Measurements from ENCODE around the gene IL20RA. TPM values are rescaled to one million over a fixed set of nuclear protein-coding genes. Genes with fewer than 3 reads are reported as not detected.

Gene IL20RA
- total and polyA plus RNA-seq, 2 of the 8 experiments (the other 6 are each of a cell fraction or from before 2014, with no cell fraction given), result 1.3 to 1.7 TPM

DNA sequence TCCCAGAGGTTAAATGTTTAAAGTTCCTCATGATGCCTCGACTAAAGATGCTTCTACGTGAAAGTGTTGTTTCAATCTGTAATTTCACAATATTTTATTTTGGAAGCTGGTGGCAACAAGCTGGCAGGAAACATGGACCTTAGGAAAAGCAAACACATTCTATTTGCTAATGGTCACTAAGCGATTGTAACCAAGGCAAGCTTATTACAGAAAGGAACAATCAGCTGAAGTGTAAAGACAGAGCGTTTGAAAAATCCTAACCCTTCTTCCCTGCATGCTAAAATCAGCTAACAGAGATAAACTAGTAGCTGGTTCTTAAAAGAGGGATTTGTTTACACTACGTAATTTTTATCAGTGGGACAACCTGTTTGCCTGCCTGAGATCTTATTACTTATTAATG lies 50.0 kb downstream of the IL20RA start:
- Histone ChIP-seq H2BK5ac (ENCODE audit: low read depth, low read length) (no peak overlapping the region), H2BK20ac (ENCODE audit: low read length) (no peak overlapping the region), H4K91ac (replicated peaks; ENCODE audit: insufficient read length, low read length) (no peak overlapping the region), H3K4me1 (replicated peaks in 1 of 4; ENCODE audit: control insufficient read depth in 3 of 4, insufficient read depth in 4 of 4, low read length in 3 of 4) (peaks cover 0 to 9% (median 3%) of the 10 kb centered on the region in 4 experiments; a peak in 4 of 7 replicates), H3K4me2 (ENCODE audit: insufficient read depth in 1 of 2, low read depth in 2 of 2, low read length in 2 of 2) (no peak overlapping the region), H3K56ac (replicated peaks; ENCODE audit: insufficient read length, low read depth, low read length) (no peak overlapping the region), H3K4me3 (ENCODE audit: extremely low read depth in 1 of 4, insufficient read depth in 2 of 4, low read depth in 3 of 4, low read length in 4 of 4) (no peak overlapping the region), H3K36me3 (ENCODE audit: control insufficient read depth in 2 of 4, insufficient read depth in 4 of 4, low read length in 3 of 4) (no peaks in the 10 kb centered on the region), H2BK12ac (ENCODE audit: low read depth, low read length) (no peak overlapping the region), H3K4ac (replicated peaks; ENCODE audit: insufficient read length, low read depth, low read length) (no peak overlapping the region), H4K8ac (ENCODE audit: extremely low read depth, insufficient read depth, low read length) (no peak overlapping the region), H3K14ac (ENCODE audit: insufficient read length) (no peak overlapping the region), H2BK15ac (ENCODE audit: low read length) (no peak overlapping the region), H4K5ac (ENCODE audit: insufficient read length, low read depth, low read length) (no peak overlapping the region), H3K27ac (ENCODE audit: low read depth, low read length) (no peak overlapping the region), H3K23me2 (ENCODE audit: low read depth, low read length) (peaks cover 2% of the 10 kb centered on the region; the same call in 1 of the 2 replicates), H4K20me1 (replicated peaks in 1 of 2; ENCODE audit: control insufficient read depth in 1 of 2, insufficient read depth in 2 of 2, low read length in 2 of 2) (no peaks in the 10 kb centered on the region), H2AK5ac (ENCODE audit: low read depth, low read length) (no peak overlapping the region), H3K9me3 (ENCODE audit: insufficient read depth in 2 of 2, low read depth in 1 of 2, low read length in 1 of 2) (no peaks in the 10 kb centered on the region), H3K18ac (ENCODE audit: extremely low read depth, low read length) (no peak overlapping the region), H3K79me2 (ENCODE audit: control insufficient read depth in 1 of 2, insufficient read depth in 2 of 2, low read length in 2 of 2) (no peaks in the 10 kb centered on the region), H3K79me1 (ENCODE audit: low read depth, low read length) (no peaks in the 10 kb centered on the region), H2BK120ac (replicated peaks; ENCODE audit: low read depth, low read length) (no peak overlapping the region), H3K27me3 (replicated peaks in 1 of 4; ENCODE audit: control insufficient read depth in 3 of 4, extremely low read depth in 1 of 4, insufficient read depth in 3 of 4, low read length in 3 of 4) (no peaks in the 10 kb centered on the region), H2AFZ (ENCODE audit: low read length) (no peak overlapping the region), H3K9ac (replicated peaks in 1 of 4; ENCODE audit: extremely low read depth in 1 of 4, low read depth in 3 of 4, low read length in 3 of 4) (no peak overlapping the region), H3K23ac (ENCODE audit: insufficient read length) (no peak overlapping the region)
- ChIA-PET POLR2A (ENCODE audit: partially characterized antibody) (interaction anchor here (1.3 kb wide), 2 partner anchors 9 to 35 kb away, joined by 3 to 7 read pairs; no protein-coding TSS in a partner anchor), CTCF (ENCODE audit: partially characterized antibody) (interaction anchor here (0.7 to 1.4 kb wide), 6 partner anchors 9 to 1094 kb away, joined by 3 to 5 read pairs (median 4); no protein-coding TSS in a partner anchor)
- 84% methylated on average over 5 of the region's 5 CpGs; no CpG with 5 or more reads in 1 of the 2 experiments for WGBS, 2 experiments (ENCODE audit: extremely low coverage in 1 of 2, insufficient coverage in 1 of 2, insufficient read length in 1 of 2, insufficient replicate concordance in 2 of 2, low coverage in 1 of 2, low lambda C conversion rate in 2 of 2, missing lambda C conversion rate in 1 of 2)
- FAIRE-seq (peak; percentile 50), DNase-seq (ENCODE audit: low read depth in 1 of 2, low spot score in 2 of 2) (no peak)
- TF ChIP-seq KDM5A (IDR thresholded peaks at IDR 0.05; ENCODE audit: low read length), result no peak
- TF ChIP-seq NRF1 (IDR thresholded peaks at IDR 0.05; ENCODE audit: low read depth, low read length), result no peak
- TF ChIP-seq SP1 (IDR thresholded peaks at IDR 0.05; ENCODE audit: low read depth, low read length), result no peak
